ENCODE measurements around the gene CRYZL1. TPM values are rescaled to one million over a fixed set of nuclear protein-coding genes. Genes with fewer than 3 reads are reported as not detected.

Gene CRYZL1
- total RNA-seq, 5 donors from 2014 or later (not counting 1 experiment from before 2014, with no cell fraction given), result 26.5 to 58.3 (median 47.8) TPM

GRCh38 chr21:33551664-33552063, 89.9 kb downstream of the CRYZL1 start:
- peaks cover 47 to 64% (median 61%) of the 10 kb centered on the region in 3 donors for H3K4me1 Mint-ChIP-seq
- ChIA-PET CTCF (interaction anchor here (0.6 to 0.9 kb wide), 3 partner anchors 12 to 54 kb away, joined by 3 read pairs; no protein-coding TSS in a partner anchor), POLR2A (interaction anchor here (0.6 to 1.4 kb wide), 7 partner anchors 8 to 42 kb away, joined by 3 to 12 read pairs (median 5); partner anchors contain the start of gene SON (in 2 of the 2))
- Histone ChIP-seq H3K4me3 (ENCODE audit: control insufficient read depth in 1 of 2, extremely low read depth in 1 of 2, low read length in 1 of 2) (no peak overlapping the region), H3K27me3 (replicated peaks in 1 of 2; ENCODE audit: control insufficient read depth in 2 of 2, extremely low read depth in 1 of 2, insufficient read depth in 2 of 2, low read length in 1 of 2) (no peaks in the 10 kb centered on the region), H3K9me3 (no peaks in the 10 kb centered on the region), H3K4me1 (ENCODE audit: control insufficient read depth in 1 of 2, extremely low read depth in 1 of 2, insufficient read depth in 2 of 2, low read length in 2 of 2) (peaks cover 0 to 24% of the 10 kb centered on the region in 2 experiments), H3K27ac (ENCODE audit: low read length) (no peak overlapping the region), H3K36me3 (ENCODE audit: control insufficient read depth in 2 of 2, extremely low read depth in 1 of 2, insufficient read depth in 1 of 2, low read length in 1 of 2) (peaks cover 22 to 81% of the 10 kb centered on the region in 2 donors)
- no peaks in the 10 kb centered on the region for H3K9me3 Mint-ChIP-seq
- 100% methylated on average over 2 of the region's 2 CpGs for WGBS (ENCODE audit: insufficient coverage)
- H3K27me3 Mint-ChIP-seq, result no peaks in the 10 kb centered on the region
- ATAC-seq (replicated peaks in 1 of 4) (no peak), DNase-seq (no peak)
- peaks cover 56% of the 10 kb centered on the region for H3K36me3 Mint-ChIP-seq
- no peak overlapping the region for H3K27ac Mint-ChIP-seq
- no peak overlapping the region for H3K4me3 Mint-ChIP-seq

GRCh38 chr21:33550772-33551660, 90.5 kb downstream of the CRYZL1 start:
- peaks cover 52% of the 10 kb centered on the region for H3K36me3 Mint-ChIP-seq
- Histone ChIP-seq H3K27me3 (replicated peaks in 1 of 2; ENCODE audit: control insufficient read depth in 2 of 2, extremely low read depth in 1 of 2, insufficient read depth in 2 of 2, low read length in 1 of 2) (no peaks in the 10 kb centered on the region), H3K4me3 (ENCODE audit: control insufficient read depth in 1 of 2, extremely low read depth in 1 of 2, low read length in 1 of 2) (no peak overlapping the region), H3K9me3 (no peaks in the 10 kb centered on the region), H3K36me3 (ENCODE audit: control insufficient read depth in 2 of 2, extremely low read depth in 1 of 2, insufficient read depth in 1 of 2, low read length in 1 of 2) (peaks cover 22 to 77% of the 10 kb centered on the region in 2 donors), H3K27ac (ENCODE audit: low read length) (no peak overlapping the region), H3K4me1 (ENCODE audit: control insufficient read depth in 1 of 2, extremely low read depth in 1 of 2, insufficient read depth in 2 of 2, low read length in 2 of 2) (peaks cover 2 to 30% of the 10 kb centered on the region in 2 experiments)
- peaks cover 44 to 62% (median 57%) of the 10 kb centered on the region in 3 donors for H3K4me1 Mint-ChIP-seq
- H3K27me3 Mint-ChIP-seq, result no peaks in the 10 kb centered on the region
- CTCF ChIA-PET, result interaction anchor here (0.5 to 0.9 kb wide), 4 partner anchors 12 to 73 kb away, joined by 3 read pairs; no protein-coding TSS in a partner anchor
- H3K27ac Mint-ChIP-seq, result no peak overlapping the region
- DNase-seq (no peak), ATAC-seq (replicated peaks in 1 of 4) (peak in 3 of 4 experiments; percentile 6 to 18 (median 15))
- no peaks in the 10 kb centered on the region for H3K9me3 Mint-ChIP-seq
- H3K4me3 Mint-ChIP-seq, result no peak overlapping the region
- POLR2A ChIA-PET, result interaction anchor here (0.6 to 1.4 kb wide), 7 partner anchors 8 to 309 kb away, joined by 3 to 12 read pairs (median 4); partner anchors contain the start of gene SON (in 2 of the 2)
- 99% methylated on average over 19 of the region's 23 CpGs for WGBS (ENCODE audit: insufficient coverage)

- Mint-ChIP-seq H3K4me1 (peaks cover 42 to 61% (median 57%) of the 10 kb centered on the region in 3 donors), H3K4me3 (no peak overlapping the region), H3K27me3 (no peaks in the 10 kb centered on the region), H3K9me3 (no peaks in the 10 kb centered on the region), H3K27ac (no peak overlapping the region), H3K36me3 (peaks cover 45% of the 10 kb centered on the region)
- ATAC-seq (replicated peaks in 1 of 4) (peak in 1 of 4 experiments; percentile 6), DNase-seq (no peak)
- Histone ChIP-seq H3K27me3 (replicated peaks in 1 of 2; ENCODE audit: control insufficient read depth in 2 of 2, extremely low read depth in 1 of 2, insufficient read depth in 2 of 2, low read length in 1 of 2) (no peaks in the 10 kb centered on the region), H3K27ac (ENCODE audit: low read length) (no peak overlapping the region), H3K4me1 (ENCODE audit: control insufficient read depth in 1 of 2, extremely low read depth in 1 of 2, insufficient read depth in 2 of 2, low read length in 2 of 2) (peaks cover 11 to 30% of the 10 kb centered on the region in 2 experiments), H3K36me3 (ENCODE audit: control insufficient read depth in 2 of 2, extremely low read depth in 1 of 2, insufficient read depth in 1 of 2, low read length in 1 of 2) (peaks cover 22 to 74% of the 10 kb centered on the region in 2 donors), H3K4me3 (ENCODE audit: control insufficient read depth in 1 of 2, extremely low read depth in 1 of 2, low read length in 1 of 2) (no peak overlapping the region), H3K9me3 (no peaks in the 10 kb centered on the region)
- CTCF ChIA-PET, result no interaction called here
- POLR2A ChIA-PET, result interaction anchor here in 1 of 2 donors (1.1 to 1.5 kb wide), 2 partner anchors 7 to 8 kb away, joined by 3 to 4 read pairs; partner anchors contain the start of gene SON
- WGBS (ENCODE audit: insufficient coverage), result 96% methylated on average over 19 of the region's 19 CpGs
Measured at GRCh38 chr21:33549848-33550771, 91.4 kb downstream of the CRYZL1 start.

GRCh38 chr21:33546086-33546485, 95.5 kb downstream of the CRYZL1 start:
- Mint-ChIP-seq H3K4me3 (peak overlapping the region in 1 of 3 donors; percentile 99), H3K4me1 (peaks cover 49 to 55% (median 54%) of the 10 kb centered on the region in 3 donors), H3K27ac (peak overlapping the region; percentile 17 to 66), H3K9me3 (no peaks in the 10 kb centered on the region), H3K36me3 (peaks cover 18% of the 10 kb centered on the region), H3K27me3 (no peaks in the 10 kb centered on the region)
- POLR2A ChIA-PET, result no interaction called here
- H3K4me3 ChIP-seq (ENCODE audit: control insufficient read depth in 1 of 2, extremely low read depth in 1 of 2, low read length in 1 of 2), result no peak overlapping the region
- H3K27me3 ChIP-seq (replicated peaks in 1 of 2; ENCODE audit: control insufficient read depth in 2 of 2, extremely low read depth in 1 of 2, insufficient read depth in 2 of 2, low read length in 1 of 2), result no peaks in the 10 kb centered on the region
- peaks cover 30% of the 10 kb centered on the region in 2 experiments for H3K4me1 ChIP-seq (ENCODE audit: control insufficient read depth in 1 of 2, extremely low read depth in 1 of 2, insufficient read depth in 2 of 2, low read length in 2 of 2)
- no peaks in the 10 kb centered on the region for H3K9me3 ChIP-seq
- peaks cover 8 to 35% of the 10 kb centered on the region in 2 donors for H3K36me3 ChIP-seq (ENCODE audit: control insufficient read depth in 2 of 2, extremely low read depth in 1 of 2, insufficient read depth in 1 of 2, low read length in 1 of 2)
- no peak overlapping the region for H3K27ac ChIP-seq (ENCODE audit: low read length)
- DNase-seq (no peak), ATAC-seq (replicated peaks in 1 of 4) (no peak)
- 75% methylated on average over 1 of the region's 3 CpGs for WGBS (ENCODE audit: insufficient coverage)
- CTCF ChIA-PET, result interaction anchor here in 1 of 2 donors (1.5 kb wide), 1 partner anchor 42 kb away, joined by 3 read pairs; the partner anchor contains the start of gene DONSON

- Mint-ChIP-seq H3K4me3 (peak overlapping the region; percentile 94 to 99 (median 98)), H3K27ac (peak overlapping the region; percentile 100), H3K27me3 (no peaks in the 10 kb centered on the region), H3K36me3 (peaks cover 13% of the 10 kb centered on the region), H3K9me3 (no peaks in the 10 kb centered on the region), H3K4me1 (peaks cover 55 to 61% (median 60%) of the 10 kb centered on the region in 3 donors)
- H3K4me1 ChIP-seq (ENCODE audit: control insufficient read depth in 1 of 2, extremely low read depth in 1 of 2, insufficient read depth in 2 of 2, low read length in 2 of 2), result peaks cover 24 to 41% of the 10 kb centered on the region in 2 experiments
- no peaks in the 10 kb centered on the region for H3K9me3 ChIP-seq
- POLR2A ChIA-PET, result interaction anchor here (0.6 to 1.1 kb wide), 12 partner anchors 11 to 182 kb away, joined by 3 to 5 read pairs (median 3); partner anchors contain the start of genes DNAJC28 (in 1 of the 2) and TMEM50B (in 1 of the 2)
- peaks cover 0 to 21% of the 10 kb centered on the region in 2 donors for H3K36me3 ChIP-seq (ENCODE audit: control insufficient read depth in 2 of 2, extremely low read depth in 1 of 2, insufficient read depth in 1 of 2, low read length in 1 of 2)
- ATAC-seq (replicated peaks in 1 of 4), result no peak
- WGBS (ENCODE audit: insufficient coverage), result no CpG with 5 or more reads among the region's 8 CpGs
- peak overlapping the region; percentile 94 to 100 for H3K4me3 ChIP-seq (ENCODE audit: control insufficient read depth in 1 of 2, extremely low read depth in 1 of 2, low read length in 1 of 2)
- no peak for DNase-seq
- CTCF ChIA-PET, result interaction anchor here in 1 of 2 donors (0.6 to 1.5 kb wide), 5 partner anchors 14 to 64 kb away, joined by 3 to 5 read pairs (median 3); partner anchors contain the start of gene DONSON
- H3K27me3 ChIP-seq (replicated peaks in 1 of 2; ENCODE audit: control insufficient read depth in 2 of 2, extremely low read depth in 1 of 2, insufficient read depth in 2 of 2, low read length in 1 of 2), result no peaks in the 10 kb centered on the region
- H3K27ac ChIP-seq (ENCODE audit: low read length), result no peak overlapping the region
Measured at GRCh38 chr21:33544451-33545195, 96.9 kb downstream of the CRYZL1 start.

All from T-cell (primary cell).